IMR-90 (cell line): ENCODE results near the gene IQSEC1. TPM values are rescaled to one million over a fixed set of nuclear protein-coding genes. Genes with fewer than 3 reads are reported as not detected.

ENCODE experiments used
- ATAC-seq: fragments of 200-7000 bp; cut with Tn5 transposase; 2 replicates; pipeline ENCODE4 v1.9.1; 2020; ENCODE audit warnings: low read depth, mild to moderate bottlenecking, moderate library complexity
- BruUV-seq: library from RNA; stranded (reverse); fragments of 400-500 nt; replicated peaks from 2 replicates; lab custom pipeline; 2021; lab: Mats Ljungman, UMichigan
- CTCF ChIA-PET: fragments of 300-600 bp; formaldehyde crosslinking; extraction: SDS; loops from one replicate; lab custom pipeline; 2021; ENCODE audit warnings: antibody characterized with exemption; lab: Yijun Ruan, JAX
- POLR2A ChIA-PET: fragments of 300-600 bp; sonication (Branson Sonifier 250); formaldehyde crosslinking; loops from one replicate; lab custom pipeline; 2022; ENCODE audit warnings: antibody characterized with exemption; ENCODE audit not compliant: unreplicated experiment; lab: Charles Lee
- DNase-seq: peaks from one replicate; pipeline ENCODE4 v3.0.0; 2013
- H2AFZ ChIP-seq: replicated peaks from 2 replicates; pipeline ENCODE3; 2013; ENCODE audit warnings: low read length, mild to moderate bottlenecking; ENCODE audit not compliant: poor library complexity
- H2AK5ac ChIP-seq: 2 replicates; pipeline ENCODE4 v1.6.1; 2013; ENCODE audit warnings: low read depth, low read length, inconsistent platforms
- H2AK9ac ChIP-seq: replicated peaks from 2 replicates; pipeline ENCODE3; 2013; ENCODE audit warnings: mild to moderate bottlenecking, low read depth, low read length, moderate library complexity; ENCODE audit not compliant: poor library complexity
- H2BK120ac ChIP-seq: 2 replicates; pipeline ENCODE4 v1.6.1; 2013; ENCODE audit warnings: low read depth, low read length, inconsistent platforms
- H2BK15ac ChIP-seq: 3 replicates; pipeline ENCODE4 v1.6.1; 2013; ENCODE audit warnings: low read depth, low read length, inconsistent platforms
- H2BK20ac ChIP-seq: 2 replicates; pipeline ENCODE4 v1.6.1; 2013; ENCODE audit warnings: low read depth, mild to moderate bottlenecking, inconsistent platforms, low read length, moderate library complexity
- H2BK5ac ChIP-seq: 2 replicates; pipeline ENCODE4 v1.6.1; 2013; ENCODE audit warnings: mild to moderate bottlenecking, low read depth, low read length, inconsistent platforms; ENCODE audit not compliant: poor library complexity, severe bottlenecking
- H3K14ac ChIP-seq: replicated peaks from 2 replicates; pipeline ENCODE4 v1.6.1; 2013; ENCODE audit warnings: low read depth, low read length, inconsistent platforms
- H3K18ac ChIP-seq: 2 replicates; pipeline ENCODE4 v1.6.1; 2013; ENCODE audit warnings: low read depth, low read length, control low read depth
- H3K23ac ChIP-seq: 2 replicates; pipeline ENCODE4 v1.6.1; 2013; ENCODE audit warnings: low read depth, low read length, inconsistent platforms
- H3K27ac ChIP-seq: 2 replicates; pipeline ENCODE4 v1.5.1; 2013; ENCODE audit warnings: mild to moderate bottlenecking, control low read depth, low read length; ENCODE audit not compliant: insufficient read depth
- H3K27me3 ChIP-seq: 2 replicates; pipeline ENCODE4 v1.6.1; 2013; ENCODE audit warnings: low read length; ENCODE audit not compliant: control insufficient read depth, insufficient read depth
- H3K36me3 ChIP-seq: 2 replicates; pipeline ENCODE4 v1.6.1; 2013; ENCODE audit warnings: low read length, mixed read lengths; ENCODE audit not compliant: control insufficient read depth, insufficient read depth
- H3K4ac ChIP-seq: 2 replicates; pipeline ENCODE4 v1.6.1; 2013; ENCODE audit warnings: low read depth, low read length, inconsistent platforms
- H3K4me1 ChIP-seq: 2 replicates; pipeline ENCODE4 v1.6.1; 2013; ENCODE audit warnings: low read length, mixed read lengths; ENCODE audit not compliant: control insufficient read depth, insufficient read depth
- H3K4me2 ChIP-seq: 2 replicates; pipeline ENCODE4 v1.6.1; 2013; ENCODE audit warnings: low read depth, mild to moderate bottlenecking, control low read depth, low read length, moderate library complexity
- H3K4me3 ChIP-seq: 2 replicates; pipeline ENCODE4 v1.5.1; 2013; ENCODE audit warnings: low read depth, mild to moderate bottlenecking, control low read depth, low read length, moderate library complexity; ENCODE audit not compliant: insufficient read depth
- H3K56ac ChIP-seq: 2 replicates; pipeline ENCODE4 v1.6.1; 2013; ENCODE audit warnings: low read length, inconsistent platforms; ENCODE audit not compliant: insufficient read depth; ENCODE audit errors: extremely low read depth
- H3K79me1 ChIP-seq, 2 experiments: 2 replicates each; pipeline ENCODE4 v1.6.1; 2013; ENCODE audit warnings: low read length in 2 of 2, inconsistent platforms in 1 of 2, low read depth in 1 of 2
- H3K9ac ChIP-seq: 2 replicates; pipeline ENCODE4 v1.6.1; 2013; ENCODE audit warnings: low read depth, low read length, control low read depth
- H3K9me1 ChIP-seq: 2 replicates; pipeline ENCODE4 v1.6.1; 2013; ENCODE audit warnings: low read length, inconsistent platforms; ENCODE audit not compliant: insufficient read depth
- H3K9me3 ChIP-seq: 2 replicates; pipeline ENCODE4 v1.6.1; 2013; ENCODE audit warnings: low read length; ENCODE audit not compliant: control insufficient read depth, insufficient read depth
- H4K20me1 ChIP-seq: 2 replicates; pipeline ENCODE4 v1.6.1; 2013; ENCODE audit warnings: low read length, inconsistent platforms; ENCODE audit not compliant: insufficient read depth
- H4K5ac ChIP-seq: 2 replicates; pipeline ENCODE4 v1.6.1; 2013; ENCODE audit warnings: mild to moderate bottlenecking, low read depth, low read length, control low read depth
- H4K8ac ChIP-seq, 2 experiments: 2 replicates each; pipeline ENCODE4 v1.6.1; 2013; ENCODE audit warnings: low read depth in 2 of 2, low read length in 2 of 2, control low read depth in 1 of 2, inconsistent platforms in 1 of 2
- H4K91ac ChIP-seq: 2 replicates; pipeline ENCODE4 v1.6.1; 2013; ENCODE audit warnings: low read depth, low read length, inconsistent platforms; ENCODE audit not compliant: insufficient read depth
- BHLHE40 ChIP-seq: fragments of 150-350 bp; IDR thresholded peaks from 2 replicates; pipeline ENCODE4 v1.6.1; 2016; ENCODE audit warnings: mild to moderate bottlenecking, low read depth, low read length
- CEBPB ChIP-seq: IDR thresholded peaks from 2 replicates; pipeline ENCODE4 v1.6.1; 2012; ENCODE audit warnings: low read depth, low read length, improper control_type of control experiment
- ELK1 ChIP-seq: fragments of 150-350 bp; IDR thresholded peaks from 2 replicates; pipeline ENCODE4 v1.6.1; 2016; ENCODE audit warnings: low read depth, mild to moderate bottlenecking, low read length, moderate library complexity, borderline replicate concordance
- FOS ChIP-seq: fragments of 150-350 bp; IDR thresholded peaks from 2 replicates; pipeline ENCODE4 v1.6.1; 2016; ENCODE audit warnings: low read depth, low read length
- MAFK ChIP-seq: IDR thresholded peaks from 2 replicates; pipeline ENCODE4 v1.6.1; 2012; ENCODE audit warnings: low read depth, low read length, improper control_type of control experiment
- POLR2A ChIP-seq: IDR thresholded peaks from 2 replicates; pipeline ENCODE4 v1.6.1; 2012; ENCODE audit warnings: mild to moderate bottlenecking, low read depth, low read length
- RCOR1 ChIP-seq: IDR thresholded peaks from 2 replicates; pipeline ENCODE4 v1.6.1; 2012; ENCODE audit warnings: mild to moderate bottlenecking, low read length, improper control_type of control experiment; ENCODE audit not compliant: insufficient replicate concordance
- RFX5 ChIP-seq: IDR thresholded peaks from 2 replicates; pipeline ENCODE4 v1.8.0; 2012; ENCODE audit warnings: low read depth, mild to moderate bottlenecking, low read length, moderate library complexity
- SMC3 ChIP-seq: fragments of 150-350 bp; IDR thresholded peaks from 2 replicates; pipeline ENCODE4 v1.6.1; 2016; ENCODE audit warnings: low read depth, mild to moderate bottlenecking, antibody characterized with exemption, low read length, moderate library complexity
- WGBS, 2 experiments: methylation state at CpG; one replicate each; pipeline versions ENCODE4 v1.1.5 to v1.1.7; 2013; ENCODE audit warnings: missing lambda C conversion rate in 2 of 2; ENCODE audit not compliant: insufficient read length in 1 of 2; ENCODE audit errors: extremely low coverage in 2 of 2; 5-methylcytosine and 5-hydroxymethylcytosine counted together
- dilution Hi-C: fragments of 300-500 bp; cut with HindIII; formaldehyde crosslinking; loops from one replicate; pipeline ENCODE4 v1.14.3; 2018; ENCODE audit warnings: low sequenced_read_pairs; ENCODE audit not compliant: unreplicated experiment
- in situ Hi-C: fragments of 300-500 bp; cut with MboI; formaldehyde crosslinking; loops from 3 replicates; pipeline ENCODE4 v1.14.3; 2019; ENCODE audit warnings: low sequenced_read_pairs, inconsistent platforms, mixed read lengths
- intact Hi-C: fragments of 100-400 bp; cut with micrococcal nuclease; formaldehyde crosslinking; loops from 2 replicates; pipeline ENCODE4 v1.10.0; 2022
- polyA plus RNA-seq, 3 experiments: library from polyadenylated mRNA; depleted of rRNA; stranded (reverse); fragments of >200 nt; gene quantifications; 2 replicates each; pipeline ENCODE4 v1.2.3, GENCODE V29; 2012; ENCODE audit warnings: low replicate concordance in 1 of 3
- total RNA-seq: library from RNA; depleted of rRNA; stranded (reverse); fragments of >200 nt; gene quantifications from 2 replicates; pipeline ENCODE4 v1.2.3, GENCODE V29; 2012
- TF ChIP-seq, protein P1 (sequence below): conservative IDR thresholded peaks from 2 replicates; pipeline ENCODE4 v1.5.1; 2012; ENCODE audit warnings: mild to moderate bottlenecking, low read depth, low read length, improper control_type of control experiment
- TF ChIP-seq, protein P2 (sequence below): fragments of 150-350 bp; IDR thresholded peaks from 2 replicates; pipeline ENCODE4 v1.6.1; 2017; ENCODE audit warnings: mild to moderate bottlenecking, antibody characterized with exemption, low read length, low read depth

The IQSEC1 gene
- total and polyA plus RNA-seq, 2 of the 4 experiments (the other 2 are of a cell fraction): 5.9 to 11.9 TPM

DNA sequence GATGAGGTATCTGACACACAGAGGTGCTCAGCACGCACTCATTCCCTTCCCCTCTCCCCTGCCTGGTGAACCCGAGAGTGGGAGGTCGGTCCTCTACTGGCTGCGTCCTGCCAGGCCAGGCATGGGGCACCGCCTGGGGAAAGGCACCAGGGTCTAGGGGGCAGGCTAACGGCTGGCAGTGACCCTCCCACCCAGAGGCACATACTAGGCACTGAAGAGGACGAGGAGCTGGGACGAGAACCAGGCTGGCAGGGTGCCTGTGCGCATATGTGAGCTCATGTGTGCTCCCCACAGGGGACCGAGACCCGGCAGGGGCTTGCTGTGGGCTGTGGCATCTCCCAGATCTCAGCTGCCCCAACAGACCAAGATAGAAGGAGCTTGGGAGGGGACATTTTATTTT is 86.7 kb downstream of the IQSEC1 start:
- Histone ChIP-seq H3K14ac (no peak overlapping the region), H2BK15ac (no peak overlapping the region), H2BK5ac (no peak overlapping the region), H3K79me1 (peaks cover 2 to 15% of the 10 kb centered on the region in 2 experiments; a peak in 2 of 4 replicates), H4K5ac (no peak overlapping the region), H2AFZ (no peak overlapping the region), H4K91ac (no peak overlapping the region), H3K27me3 (no peaks in the 10 kb centered on the region), H3K56ac (no peak overlapping the region), H3K27ac (no peak overlapping the region), H2BK20ac (no peak overlapping the region), H3K4me2 (no peak overlapping the region), H2BK120ac (no peak overlapping the region), H2AK9ac (peak overlapping the region; percentile 56), H3K9ac (no peak overlapping the region), H4K8ac (no peak overlapping the region), H3K9me3 (no peaks in the 10 kb centered on the region), H3K18ac (no peak overlapping the region), H3K4me3 (no peak overlapping the region), H4K20me1 (peaks cover 3% of the 10 kb centered on the region; the same call in 1 of the 2 replicates), H3K9me1 (peaks cover 5% of the 10 kb centered on the region; the same call in 1 of the 2 replicates), H3K23ac (no peak overlapping the region), H3K4ac (no peak overlapping the region), H3K4me1 (peaks cover 13% of the 10 kb centered on the region), H3K36me3 (no peaks in the 10 kb centered on the region), H2AK5ac (no peak overlapping the region)
- 80% methylated on average over 1 of the region's 11 CpGs; no CpG with 5 or more reads in 1 of the 2 experiments for WGBS, 2 experiments
- ChIA-PET POLR2A (no interaction called here), CTCF (no interaction called here)
- no TSS peak for BruUV-seq
- ATAC-seq: no peak
- dilution Hi-C loops (no loop called here), intact Hi-C loops (loop anchor here (10.0 kb wide), 1 partner anchor 92 kb away; no protein-coding TSS in a partner anchor), in situ Hi-C loops (no loop called here)
- DNase-seq: no peak
- TF ChIP-seq MAFK (no peak), POLR2A (no peak), ELK1 (no peak), SMC3 (no peak), RCOR1 (no peak), RFX5 (no peak), CEBPB (no peak), BHLHE40 (no peak), FOS (no peak)
- TF ChIP-seq, protein P1, sequence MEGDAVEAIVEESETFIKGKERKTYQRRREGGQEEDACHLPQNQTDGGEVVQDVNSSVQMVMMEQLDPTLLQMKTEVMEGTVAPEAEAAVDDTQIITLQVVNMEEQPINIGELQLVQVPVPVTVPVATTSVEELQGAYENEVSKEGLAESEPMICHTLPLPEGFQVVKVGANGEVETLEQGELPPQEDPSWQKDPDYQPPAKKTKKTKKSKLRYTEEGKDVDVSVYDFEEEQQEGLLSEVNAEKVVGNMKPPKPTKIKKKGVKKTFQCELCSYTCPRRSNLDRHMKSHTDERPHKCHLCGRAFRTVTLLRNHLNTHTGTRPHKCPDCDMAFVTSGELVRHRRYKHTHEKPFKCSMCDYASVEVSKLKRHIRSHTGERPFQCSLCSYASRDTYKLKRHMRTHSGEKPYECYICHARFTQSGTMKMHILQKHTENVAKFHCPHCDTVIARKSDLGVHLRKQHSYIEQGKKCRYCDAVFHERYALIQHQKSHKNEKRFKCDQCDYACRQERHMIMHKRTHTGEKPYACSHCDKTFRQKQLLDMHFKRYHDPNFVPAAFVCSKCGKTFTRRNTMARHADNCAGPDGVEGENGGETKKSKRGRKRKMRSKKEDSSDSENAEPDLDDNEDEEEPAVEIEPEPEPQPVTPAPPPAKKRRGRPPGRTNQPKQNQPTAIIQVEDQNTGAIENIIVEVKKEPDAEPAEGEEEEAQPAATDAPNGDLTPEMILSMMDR: no peak
- TF ChIP-seq, protein P2, sequence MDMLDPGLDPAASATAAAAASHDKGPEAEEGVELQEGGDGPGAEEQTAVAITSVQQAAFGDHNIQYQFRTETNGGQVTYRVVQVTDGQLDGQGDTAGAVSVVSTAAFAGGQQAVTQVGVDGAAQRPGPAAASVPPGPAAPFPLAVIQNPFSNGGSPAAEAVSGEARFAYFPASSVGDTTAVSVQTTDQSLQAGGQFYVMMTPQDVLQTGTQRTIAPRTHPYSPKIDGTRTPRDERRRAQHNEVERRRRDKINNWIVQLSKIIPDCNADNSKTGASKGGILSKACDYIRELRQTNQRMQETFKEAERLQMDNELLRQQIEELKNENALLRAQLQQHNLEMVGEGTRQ: no peak
